A673 (cell line): ENCODE data around the gene TMBIM1. TPM values are rescaled to one million over a fixed set of nuclear protein-coding genes. Genes with fewer than 3 reads are reported as not detected.

ENCODE experiments used
- BruUV-seq: library from RNA; stranded (reverse); fragments of 400-500 nt; replicated peaks from 2 replicates; lab custom pipeline; 2021; lab: Mats Ljungman, UMichigan
- CTCF ChIA-PET: fragments of 300-600 bp; sonication (Branson Sonifier 250); formaldehyde crosslinking; loops from one replicate; lab custom pipeline; 2022; ENCODE audit warnings: antibody characterized with exemption; lab: Charles Lee
- POLR2A ChIA-PET: fragments of 300-600 bp; sonication (Branson Sonifier 250); formaldehyde crosslinking; loops from one replicate; lab custom pipeline; 2022; ENCODE audit warnings: antibody characterized with exemption; ENCODE audit not compliant: low non-redundant PET; lab: Charles Lee
- DNase-seq: peaks from one replicate; pipeline ENCODE4 v3.0.0-alpha.2; 2015; ENCODE audit warnings: low spot score
- H3K27ac ChIP-seq: fragments of 200-600 bp; sonication (generic); 2 replicates; pipeline ENCODE4 v1.5.1; 2016; ENCODE audit warnings: mixed run types, low read depth, mild to moderate bottlenecking, mixed read lengths, antibody characterized with exemption, low read length; ENCODE audit not compliant: poor library complexity, severe bottlenecking
- H3K27me3 ChIP-seq: fragments of 200-600 bp; sonication (generic); replicated peaks from 2 replicates; pipeline ENCODE4 v1.6.1; 2017; ENCODE audit warnings: mixed run types, low read depth, mild to moderate bottlenecking, mixed read lengths, antibody characterized with exemption, low read length; ENCODE audit not compliant: insufficient read depth, poor library complexity
- H3K36me3 ChIP-seq: fragments of 200-600 bp; sonication (generic); 2 replicates; pipeline ENCODE4 v1.6.1; 2016; ENCODE audit warnings: mixed run types, mild to moderate bottlenecking, mixed read lengths, antibody characterized with exemption, low read length; ENCODE audit not compliant: insufficient read depth, poor library complexity, severe bottlenecking
- H3K4me1 ChIP-seq: fragments of 200-600 bp; sonication (generic); 2 replicates; pipeline ENCODE4 v1.6.1; 2017; ENCODE audit warnings: mixed run types, mild to moderate bottlenecking, mixed read lengths, antibody characterized with exemption, low read length; ENCODE audit not compliant: insufficient read depth, poor library complexity, severe bottlenecking
- H3K4me3 ChIP-seq: fragments of 200-600 bp; sonication (generic); 2 replicates; pipeline ENCODE4 v1.5.1; 2016; ENCODE audit warnings: low read depth, mixed run types, mild to moderate bottlenecking, mixed read lengths, low read length; ENCODE audit not compliant: poor library complexity, severe bottlenecking
- H3K9me3 ChIP-seq: fragments of 200-600 bp; sonication (generic); 2 replicates; pipeline ENCODE4 v1.6.1; 2016; ENCODE audit warnings: mixed run types, low read depth, mild to moderate bottlenecking, mixed read lengths, antibody characterized with exemption, low read length; ENCODE audit not compliant: poor library complexity, severe bottlenecking
- EZH2 ChIP-seq: fragments of 200-600 bp; sonication (generic); IDR thresholded peaks from 2 replicates; pipeline ENCODE4 v1.6.1; 2017; ENCODE audit warnings: borderline replicate concordance, low read depth, mild to moderate bottlenecking, mixed read lengths, antibody characterized with exemption, low read length; ENCODE audit not compliant: poor library complexity, severe bottlenecking
- intact Hi-C: fragments of 100-400 bp; cut with micrococcal nuclease; formaldehyde crosslinking; loops from one replicate; pipeline ENCODE4 v1.10.0; 2022; ENCODE audit not compliant: unreplicated experiment
- total RNA-seq: library from RNA; stranded (reverse); gene quantifications from 2 replicates; pipeline ENCODE4 v1.2.3, GENCODE V29; 2021
- TF ChIP-seq, protein P1 (sequence below): fragments of 300-800, 200-600 bp; sonication (generic); conservative IDR thresholded peaks from 2 replicates; pipeline ENCODE4 v1.5.1; 2017; ENCODE audit warnings: low read depth, mild to moderate bottlenecking, antibody characterized with exemption, low read length, moderate library complexity, mixed read lengths

The TMBIM1 gene
- total RNA-seq, 1 experiment from 2014 or later: 43.9 TPM

DNA sequence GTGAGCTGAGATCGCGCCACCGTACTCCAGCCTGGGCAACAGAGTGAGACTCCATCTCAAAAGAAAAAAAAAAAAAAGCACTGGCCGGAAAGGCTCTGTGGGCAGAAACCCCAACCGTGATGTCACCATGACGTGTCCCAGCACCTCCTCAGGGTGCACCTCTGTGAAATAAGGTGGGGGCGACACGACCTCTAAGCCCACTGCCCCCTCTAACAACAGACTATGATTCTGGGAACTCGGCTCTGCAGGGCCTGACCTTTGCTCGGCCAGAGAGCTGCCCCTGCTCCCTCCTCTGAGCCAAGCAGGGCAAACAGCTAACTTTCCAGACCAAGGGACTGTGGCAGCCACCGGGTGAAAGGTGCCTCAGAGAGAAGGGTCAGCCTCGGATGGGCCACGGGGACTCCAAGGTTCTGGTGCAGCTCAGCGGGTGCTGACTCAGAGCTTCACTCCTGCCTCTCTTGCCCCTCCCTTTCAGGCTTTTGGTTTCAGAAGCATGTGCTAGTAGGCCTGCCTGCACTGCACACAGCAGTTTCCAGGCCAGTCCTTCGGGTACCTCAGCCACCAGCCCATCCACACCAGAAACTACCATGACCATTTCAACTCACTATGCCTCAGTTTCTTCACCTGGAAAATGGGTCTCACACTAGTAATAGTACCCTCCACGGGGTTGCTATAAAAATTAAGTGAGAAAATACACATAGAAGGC is 8.0 kb downstream of the TMBIM1 start:
- Histone ChIP-seq H3K27me3 (no peaks in the 10 kb centered on the region), H3K27ac (no peak overlapping the region), H3K4me1 (peaks cover 22% of the 10 kb centered on the region), H3K36me3 (no peaks in the 10 kb centered on the region), H3K4me3 (no peak overlapping the region), H3K9me3 (no peaks in the 10 kb centered on the region)
- BruUV-seq: no TSS peak
- intact Hi-C loops: no loop called here
- no peak for DNase-seq
- TF ChIP-seq, protein P1, sequence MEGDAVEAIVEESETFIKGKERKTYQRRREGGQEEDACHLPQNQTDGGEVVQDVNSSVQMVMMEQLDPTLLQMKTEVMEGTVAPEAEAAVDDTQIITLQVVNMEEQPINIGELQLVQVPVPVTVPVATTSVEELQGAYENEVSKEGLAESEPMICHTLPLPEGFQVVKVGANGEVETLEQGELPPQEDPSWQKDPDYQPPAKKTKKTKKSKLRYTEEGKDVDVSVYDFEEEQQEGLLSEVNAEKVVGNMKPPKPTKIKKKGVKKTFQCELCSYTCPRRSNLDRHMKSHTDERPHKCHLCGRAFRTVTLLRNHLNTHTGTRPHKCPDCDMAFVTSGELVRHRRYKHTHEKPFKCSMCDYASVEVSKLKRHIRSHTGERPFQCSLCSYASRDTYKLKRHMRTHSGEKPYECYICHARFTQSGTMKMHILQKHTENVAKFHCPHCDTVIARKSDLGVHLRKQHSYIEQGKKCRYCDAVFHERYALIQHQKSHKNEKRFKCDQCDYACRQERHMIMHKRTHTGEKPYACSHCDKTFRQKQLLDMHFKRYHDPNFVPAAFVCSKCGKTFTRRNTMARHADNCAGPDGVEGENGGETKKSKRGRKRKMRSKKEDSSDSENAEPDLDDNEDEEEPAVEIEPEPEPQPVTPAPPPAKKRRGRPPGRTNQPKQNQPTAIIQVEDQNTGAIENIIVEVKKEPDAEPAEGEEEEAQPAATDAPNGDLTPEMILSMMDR: no peak
- TF ChIP-seq EZH2: no peak
- CTCF ChIA-PET: interaction anchor here (0.6 kb wide), 1 partner anchor 111 kb away, joined by 3 read pairs; no protein-coding TSS in a partner anchor
- POLR2A ChIA-PET: no interaction called here

DNA sequence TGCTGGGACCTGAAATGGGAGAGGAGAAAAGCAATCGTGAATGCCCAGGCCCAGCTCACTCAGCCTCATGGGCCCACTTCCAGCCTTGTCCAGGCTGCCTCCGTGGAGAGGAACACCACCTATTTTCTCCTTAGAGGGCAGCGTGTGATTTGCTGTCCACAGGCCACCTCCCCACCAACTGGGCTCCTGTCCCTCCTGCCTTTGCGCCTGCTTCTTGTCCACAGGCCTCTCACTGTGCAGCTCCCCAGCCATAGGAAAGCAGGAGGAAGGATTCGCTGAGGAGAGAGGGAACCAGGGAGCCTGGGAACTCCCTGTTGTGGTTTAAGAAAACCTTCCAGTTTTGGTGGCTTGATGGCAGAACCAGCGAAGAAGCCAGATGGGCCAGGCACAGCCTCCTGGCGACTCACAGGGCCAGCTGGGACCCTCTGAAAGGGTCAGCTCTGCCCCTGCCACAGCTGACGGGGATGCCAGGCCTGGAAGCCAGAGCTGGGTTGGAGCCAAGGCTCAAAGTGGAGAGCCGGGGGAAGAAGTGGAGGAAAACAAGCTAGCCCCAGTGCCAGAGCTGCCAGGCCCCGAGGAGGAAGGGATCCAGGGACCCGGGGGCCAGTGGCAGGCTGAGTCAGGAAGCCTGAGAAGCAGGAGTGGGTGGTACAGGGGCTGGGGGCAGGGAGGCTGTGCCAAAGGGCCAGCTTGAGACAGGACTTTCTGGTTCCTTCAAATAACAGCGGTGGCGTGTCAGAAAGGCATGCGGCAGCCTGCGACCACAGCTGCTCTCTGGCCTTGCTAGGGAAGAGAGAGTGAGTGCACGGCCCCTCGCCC is 9.9 kb downstream of the TMBIM1 start:
- no peak for DNase-seq
- no peaks in the 10 kb centered on the region for H3K9me3 ChIP-seq
- no peak overlapping the region for H3K4me3 ChIP-seq
- no peaks in the 10 kb centered on the region for H3K27me3 ChIP-seq
- intact Hi-C loops: no loop called here
- BruUV-seq: no TSS peak
- ChIA-PET CTCF (no interaction called here), POLR2A (no interaction called here)
- H3K27ac ChIP-seq: no peak overlapping the region
- peaks cover 4% of the 10 kb centered on the region for H3K36me3 ChIP-seq
- H3K4me1 ChIP-seq: peaks cover 18% of the 10 kb centered on the region
- TF ChIP-seq, protein P1: no peak

DNA sequence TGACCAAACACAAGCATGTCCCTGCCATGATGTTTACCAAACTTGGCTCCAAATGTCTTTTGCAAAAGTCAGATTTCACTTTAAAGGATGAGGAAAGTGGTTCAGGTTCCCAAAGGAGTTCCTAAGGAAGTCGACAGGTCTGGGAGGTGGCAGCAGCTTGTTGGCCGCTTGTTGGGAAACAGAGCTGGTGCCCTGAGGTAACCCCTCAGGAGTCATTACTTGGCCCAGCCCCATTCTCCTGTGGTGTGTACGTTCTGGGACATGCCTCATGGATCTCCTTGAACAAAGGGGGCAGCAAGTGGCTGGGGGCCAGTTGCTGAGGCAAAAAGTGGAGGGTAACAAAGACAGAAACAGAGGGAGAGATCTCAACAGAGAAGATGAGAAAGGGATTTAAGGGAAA is 10.9 kb downstream of the TMBIM1 start:
- H3K27ac ChIP-seq: no peak overlapping the region
- no TSS peak for BruUV-seq
- POLR2A ChIA-PET: no interaction called here
- H3K36me3 ChIP-seq: peaks cover 11% of the 10 kb centered on the region
- H3K27me3 ChIP-seq: no peaks in the 10 kb centered on the region
- DNase-seq: no peak
- intact Hi-C loops: no loop called here
- peaks cover 9% of the 10 kb centered on the region for H3K4me1 ChIP-seq
- CTCF ChIA-PET: no interaction called here
- TF ChIP-seq EZH2: no peak
- TF ChIP-seq, protein P1: no peak
- no peaks in the 10 kb centered on the region for H3K9me3 ChIP-seq
- no peak overlapping the region for H3K4me3 ChIP-seq
